ENCODE measurements around the gene GPI.
A peak's percentile ranks its signal among the peaks of the same experiment; 100 is the strongest.

GPI gene

DNA sequence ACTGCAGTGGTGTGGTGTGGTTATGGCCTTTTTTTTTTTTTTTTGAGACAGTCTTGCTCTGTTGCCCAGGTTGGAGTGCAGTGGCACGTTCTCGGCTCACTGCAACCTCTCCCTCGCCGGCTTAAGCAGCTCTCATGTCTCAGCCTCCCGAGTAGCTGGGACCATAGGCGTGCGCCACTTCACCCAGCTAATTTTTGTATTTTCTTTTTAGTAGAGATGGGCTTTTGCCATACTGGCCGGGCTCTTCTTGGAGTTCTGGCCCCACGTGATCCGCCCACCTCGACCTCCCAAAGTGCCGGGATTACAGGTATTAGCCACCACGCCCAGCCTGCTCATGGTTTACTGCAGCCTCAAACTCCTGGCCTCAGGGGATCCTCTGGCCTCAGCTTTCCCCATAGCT, 46.2 kb downstream of the GPI start:
- Mint-ChIP-seq H3K27me3 (ENCODE audit: low read depth, poor library complexity) (no peaks in the 10 kb centered on the region), H3K36me3 (ENCODE audit: low read depth) (peaks cover 50% of the 10 kb centered on the region), H3K9me3 (no peaks in the 10 kb centered on the region), H3K4me1 (peaks cover 5% of the 10 kb centered on the region), H3K27ac (no peak overlapping the region), H3K4me3 (no peak overlapping the region)
- DNase-seq, result no peak
- TF ChIP-seq, protein P1, sequence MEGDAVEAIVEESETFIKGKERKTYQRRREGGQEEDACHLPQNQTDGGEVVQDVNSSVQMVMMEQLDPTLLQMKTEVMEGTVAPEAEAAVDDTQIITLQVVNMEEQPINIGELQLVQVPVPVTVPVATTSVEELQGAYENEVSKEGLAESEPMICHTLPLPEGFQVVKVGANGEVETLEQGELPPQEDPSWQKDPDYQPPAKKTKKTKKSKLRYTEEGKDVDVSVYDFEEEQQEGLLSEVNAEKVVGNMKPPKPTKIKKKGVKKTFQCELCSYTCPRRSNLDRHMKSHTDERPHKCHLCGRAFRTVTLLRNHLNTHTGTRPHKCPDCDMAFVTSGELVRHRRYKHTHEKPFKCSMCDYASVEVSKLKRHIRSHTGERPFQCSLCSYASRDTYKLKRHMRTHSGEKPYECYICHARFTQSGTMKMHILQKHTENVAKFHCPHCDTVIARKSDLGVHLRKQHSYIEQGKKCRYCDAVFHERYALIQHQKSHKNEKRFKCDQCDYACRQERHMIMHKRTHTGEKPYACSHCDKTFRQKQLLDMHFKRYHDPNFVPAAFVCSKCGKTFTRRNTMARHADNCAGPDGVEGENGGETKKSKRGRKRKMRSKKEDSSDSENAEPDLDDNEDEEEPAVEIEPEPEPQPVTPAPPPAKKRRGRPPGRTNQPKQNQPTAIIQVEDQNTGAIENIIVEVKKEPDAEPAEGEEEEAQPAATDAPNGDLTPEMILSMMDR (IDR thresholded peaks at IDR 0.05), result no peak

DNA sequence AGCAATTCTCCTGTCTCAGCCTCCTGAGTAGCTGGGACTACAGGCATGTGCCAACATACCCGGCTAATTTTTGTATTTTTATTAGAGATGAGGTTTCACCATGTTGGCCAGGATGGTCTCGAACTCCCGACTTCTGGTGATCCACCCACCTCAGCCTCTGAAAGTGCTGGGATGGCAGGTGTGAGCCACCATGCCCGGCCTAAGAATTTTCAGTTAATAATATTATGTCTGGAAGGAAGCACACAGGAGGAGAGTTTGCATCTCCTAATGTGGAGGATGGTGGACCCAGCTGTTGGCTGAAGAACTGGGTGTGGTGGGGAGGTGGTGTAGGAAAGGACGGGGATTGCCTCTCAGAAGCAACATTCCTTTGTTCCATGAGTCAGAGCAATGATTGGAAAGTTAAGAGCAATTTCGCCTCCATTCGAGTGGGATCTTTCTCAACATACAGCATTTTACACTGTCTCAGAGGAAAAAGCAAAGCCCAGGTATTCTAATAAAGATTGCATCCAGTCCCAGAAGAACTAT, 51.1 kb downstream of the GPI start:
- no peaks in the 10 kb centered on the region for H3K4me1 Mint-ChIP-seq
- no peaks in the 10 kb centered on the region for H3K27me3 Mint-ChIP-seq (ENCODE audit: low read depth, poor library complexity)
- DNase-seq, result no peak
- no peak overlapping the region for H3K27ac Mint-ChIP-seq
- peaks cover 71% of the 10 kb centered on the region for H3K36me3 Mint-ChIP-seq (ENCODE audit: low read depth)
- no peak overlapping the region for H3K4me3 Mint-ChIP-seq
- H3K9me3 Mint-ChIP-seq, result peaks cover 3% of the 10 kb centered on the region
- TF ChIP-seq, protein P1 (IDR thresholded peaks at IDR 0.05), result no peak

DNA sequence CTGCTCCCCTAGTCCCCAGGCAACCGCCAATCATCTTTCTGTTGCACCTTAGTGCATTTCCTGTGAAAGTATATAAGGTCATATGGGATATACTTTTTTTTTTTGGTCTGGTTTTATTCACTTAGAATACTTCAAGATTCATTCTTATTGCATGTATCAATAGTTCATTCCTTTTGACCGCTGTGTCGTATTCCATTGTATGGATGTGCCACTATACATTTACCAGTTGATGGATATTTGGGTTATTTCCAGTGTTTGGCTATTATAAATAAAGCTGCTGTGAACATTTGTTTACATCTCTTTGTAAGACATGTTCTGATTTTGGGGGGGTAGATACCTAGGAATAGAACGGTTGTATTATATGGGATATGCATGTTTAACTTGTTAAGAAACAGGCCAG, 53.3 kb downstream of the GPI start:
- TF ChIP-seq, protein P1 (IDR thresholded peaks at IDR 0.05), result no peak
- Mint-ChIP-seq H3K27me3 (ENCODE audit: low read depth, poor library complexity) (no peaks in the 10 kb centered on the region), H3K36me3 (ENCODE audit: low read depth) (peaks cover 76% of the 10 kb centered on the region), H3K4me1 (no peaks in the 10 kb centered on the region), H3K27ac (no peak overlapping the region), H3K4me3 (no peak overlapping the region), H3K9me3 (peaks cover 3% of the 10 kb centered on the region)
- no peak for DNase-seq

DNA sequence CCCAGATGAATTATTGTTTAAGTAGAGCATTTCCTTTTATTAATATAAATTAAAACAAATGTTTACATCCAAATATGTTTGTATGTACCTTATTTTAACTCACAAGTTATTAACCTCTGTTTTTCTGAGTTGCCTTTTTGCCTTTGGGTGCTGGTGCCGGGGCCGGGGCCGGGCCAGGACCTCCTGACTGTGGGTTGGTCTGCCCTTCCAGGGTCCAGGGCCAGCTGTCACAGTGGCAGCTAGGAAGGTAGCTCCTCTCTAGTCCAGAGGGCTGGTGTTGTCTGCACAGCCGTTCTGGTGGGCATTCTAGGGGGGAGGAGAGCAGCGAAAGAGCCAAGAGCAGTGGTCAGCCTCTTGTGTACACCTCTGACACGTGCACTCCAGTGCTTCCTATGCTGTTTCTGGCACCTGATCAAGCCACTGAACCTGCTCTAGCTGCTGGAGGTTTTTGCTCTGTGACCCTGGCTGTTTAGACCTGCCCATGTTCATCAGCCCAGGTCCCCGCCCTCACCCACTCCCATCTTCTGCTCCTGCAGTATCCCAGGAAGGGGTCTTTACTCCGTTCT, 61.2 kb downstream of the GPI start:
- no peak for DNase-seq
- Mint-ChIP-seq H3K9me3 (no peaks in the 10 kb centered on the region), H3K36me3 (ENCODE audit: low read depth) (peaks cover 34% of the 10 kb centered on the region), H3K4me1 (peaks cover 28% of the 10 kb centered on the region), H3K4me3 (no peak overlapping the region), H3K27me3 (ENCODE audit: low read depth, poor library complexity) (no peaks in the 10 kb centered on the region), H3K27ac (no peak overlapping the region)
- TF ChIP-seq, protein P1 (IDR thresholded peaks at IDR 0.05), result no peak

DNA sequence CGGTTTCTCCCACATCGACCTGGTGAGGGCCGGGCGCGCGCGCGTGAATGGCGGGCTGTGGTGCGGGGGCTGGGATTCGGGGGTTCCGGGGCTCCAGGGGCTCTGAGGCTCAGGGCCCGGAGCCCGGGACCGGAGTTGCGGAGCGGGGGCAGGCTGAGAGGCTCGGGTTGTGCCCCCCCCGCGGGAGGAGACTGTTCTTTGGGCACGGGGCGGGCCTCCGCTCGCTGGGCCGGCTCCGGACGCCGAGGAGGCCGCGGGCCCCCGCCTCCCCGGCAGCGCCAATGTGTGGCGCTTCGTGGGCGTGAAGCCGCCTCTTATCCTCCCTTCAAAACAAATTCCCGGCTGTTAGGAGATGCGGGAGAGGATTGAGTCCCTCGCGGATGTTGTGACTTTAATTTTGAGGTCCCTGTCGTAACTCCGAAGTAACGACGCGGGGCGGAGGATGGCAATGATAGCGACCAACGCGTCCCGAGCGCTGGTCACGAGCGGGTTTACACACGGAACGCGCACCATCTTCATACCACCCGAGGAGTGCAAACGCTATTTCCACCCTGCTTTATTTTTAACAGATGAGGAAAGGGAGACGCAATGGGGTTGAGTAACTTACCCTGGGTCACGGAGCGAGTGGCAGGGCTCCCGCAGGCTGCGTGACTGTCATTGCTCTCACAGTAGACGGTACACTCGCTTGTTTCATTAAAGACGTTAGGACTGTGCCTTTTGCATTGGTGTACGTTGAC, 63.7 kb downstream of the GPI start:
- peak overlapping the region; percentile 99 for H3K4me3 Mint-ChIP-seq
- H3K27me3 Mint-ChIP-seq (ENCODE audit: low read depth, poor library complexity), result no peaks in the 10 kb centered on the region
- H3K4me1 Mint-ChIP-seq, result peaks cover 42% of the 10 kb centered on the region
- H3K9me3 Mint-ChIP-seq, result no peaks in the 10 kb centered on the region
- H3K27ac Mint-ChIP-seq, result peak overlapping the region; percentile 53
- TF ChIP-seq, protein P1 (IDR thresholded peaks at IDR 0.05), result no peak
- no peak for DNase-seq
- H3K36me3 Mint-ChIP-seq (ENCODE audit: low read depth), result peaks cover 39% of the 10 kb centered on the region
